HG03558 (cell line): ENCODE measurements around the gene GRIK1.

Experiments used
- ATAC-seq: cut with Tn5 transposase; IDR thresholded peaks from one replicate; pipeline ENCODE4 v1.9.1; 2021; ENCODE audit warnings: moderate number of reproducible peaks; ENCODE audit not compliant: unreplicated experiment; ENCODE audit errors: extremely low read depth

Gene GRIK1

DNA sequence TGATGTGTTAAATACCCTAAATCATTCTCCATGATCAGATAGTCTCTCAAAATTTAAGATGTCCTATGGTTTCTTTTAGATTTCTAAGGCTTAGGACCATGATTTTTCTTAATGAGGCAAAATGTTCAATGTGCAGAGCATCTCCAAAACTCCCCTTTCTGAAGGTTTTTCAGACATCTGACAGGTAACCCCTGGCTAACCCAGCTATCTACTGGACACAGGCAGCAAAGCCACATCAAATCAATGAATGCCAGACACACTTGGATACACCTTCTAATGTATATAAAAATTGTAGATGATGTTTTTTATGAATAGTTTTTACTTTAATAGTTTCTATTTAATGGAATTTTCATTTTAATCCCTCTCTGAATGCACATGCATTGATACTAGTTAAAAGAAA lies 285.6 kb downstream of the GRIK1 start:
- no peak for ATAC-seq

DNA sequence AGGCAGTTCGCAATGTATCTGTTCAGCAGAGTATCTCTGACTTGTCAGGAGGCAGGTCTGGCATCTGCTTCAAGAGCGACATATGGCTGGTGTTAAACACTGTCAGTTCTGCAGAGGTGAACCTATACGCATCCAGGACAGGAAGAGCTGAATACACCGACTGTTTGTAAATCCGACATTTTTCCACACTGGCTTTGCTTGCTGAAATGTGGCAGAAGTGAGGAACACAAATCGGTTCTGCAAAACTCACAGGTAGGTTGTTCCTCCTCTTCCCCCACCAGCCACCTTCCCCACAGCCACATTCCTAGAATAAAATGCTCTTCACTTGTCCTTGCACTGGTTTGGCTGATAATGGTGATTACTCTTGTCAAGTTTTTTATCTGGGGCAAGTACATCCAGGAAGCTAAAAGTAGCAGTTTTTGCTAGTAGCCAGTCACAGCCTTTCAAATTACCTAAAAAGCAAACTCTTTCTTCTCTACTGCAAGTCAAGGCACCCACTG lies 289.2 kb downstream of the GRIK1 start:
- ATAC-seq, result no peak

GRCh38 chr21:29649406-29649814 lies 290.4 kb downstream of the GRIK1 start:
- no peak for ATAC-seq

DNA sequence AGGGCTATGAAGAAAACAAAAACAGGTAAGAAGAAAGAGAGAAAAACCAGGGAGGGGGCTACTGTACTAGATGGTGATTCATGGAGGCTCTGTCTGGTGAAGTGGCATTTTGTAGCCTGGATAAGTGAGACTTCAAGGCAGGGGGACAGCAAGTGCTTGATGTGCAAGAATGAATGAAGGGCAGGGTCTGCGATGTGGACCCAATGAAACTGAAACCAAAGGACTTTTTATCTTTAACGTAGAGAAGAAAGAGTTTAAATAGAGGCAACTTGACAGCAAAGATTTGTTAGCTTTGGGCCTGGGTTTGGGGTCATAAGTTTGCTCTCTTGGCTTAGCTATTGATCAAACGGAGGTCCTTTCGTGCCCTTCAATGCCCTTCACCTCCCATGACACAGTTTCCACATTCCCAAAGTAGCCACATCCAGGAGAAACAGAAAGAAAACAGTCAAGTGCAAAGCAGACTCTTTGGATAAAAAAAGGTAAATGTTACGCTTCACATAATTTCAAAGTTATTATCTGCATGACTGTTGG lies 291.0 kb downstream of the GRIK1 start:
- ATAC-seq, result no peak

GRCh38 chr21:29647353-29647781 lies 292.4 kb downstream of the GRIK1 start:
- no peak for ATAC-seq

DNA sequence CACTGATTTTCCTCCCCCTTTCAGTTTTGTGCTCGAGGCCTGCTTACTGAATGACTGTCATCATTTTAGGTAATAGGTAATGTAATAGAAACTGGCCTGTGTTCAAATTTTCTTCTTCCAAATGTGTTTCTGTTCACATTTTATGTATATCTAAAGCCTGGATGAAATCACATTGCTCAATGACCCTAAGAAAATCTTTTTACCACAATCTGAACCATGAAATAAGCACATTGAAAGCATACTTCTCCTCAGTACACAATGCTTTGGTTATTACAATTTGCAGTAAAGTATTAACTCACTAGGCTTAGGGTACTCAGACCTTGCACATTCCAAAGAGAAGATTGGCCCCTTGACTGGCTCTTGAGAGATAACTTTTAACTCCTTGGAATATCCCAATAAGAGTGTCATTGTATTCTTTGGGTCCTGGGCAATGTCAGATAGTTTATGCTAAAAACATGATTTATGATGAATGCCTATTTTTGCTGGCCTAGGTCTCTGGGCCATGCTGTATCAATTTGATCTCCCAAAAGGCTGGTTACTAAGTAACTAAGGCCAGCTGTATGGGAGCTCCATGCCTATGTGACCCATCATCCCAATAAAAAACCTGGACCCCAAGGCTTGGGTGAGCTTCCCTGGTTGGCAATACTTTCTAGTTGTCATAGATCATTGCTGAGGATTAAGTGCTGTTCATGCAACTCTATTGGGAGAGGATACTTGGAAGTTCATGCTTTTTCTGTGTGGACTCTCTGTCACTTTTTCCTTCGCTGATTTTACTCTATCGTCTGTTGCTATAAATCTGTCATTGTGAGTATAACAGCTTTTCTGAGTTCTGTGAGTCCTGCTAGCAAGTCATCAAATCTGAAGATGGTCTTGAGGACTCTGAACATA lies 293.9 kb downstream of the GRIK1 start:
- ATAC-seq, result no peak

GRCh38 chr21:29643289-29643688 lies 296.5 kb downstream of the GRIK1 start:
- no peak for ATAC-seq

- ATAC-seq, result no peak
These were observed 297.1 kb downstream of the GRIK1 start for GRCh38 chr21:29642551-29643245.

GRCh38 chr21:29641635-29642550 lies 297.9 kb downstream of the GRIK1 start:
- ATAC-seq, result no peak

DNA sequence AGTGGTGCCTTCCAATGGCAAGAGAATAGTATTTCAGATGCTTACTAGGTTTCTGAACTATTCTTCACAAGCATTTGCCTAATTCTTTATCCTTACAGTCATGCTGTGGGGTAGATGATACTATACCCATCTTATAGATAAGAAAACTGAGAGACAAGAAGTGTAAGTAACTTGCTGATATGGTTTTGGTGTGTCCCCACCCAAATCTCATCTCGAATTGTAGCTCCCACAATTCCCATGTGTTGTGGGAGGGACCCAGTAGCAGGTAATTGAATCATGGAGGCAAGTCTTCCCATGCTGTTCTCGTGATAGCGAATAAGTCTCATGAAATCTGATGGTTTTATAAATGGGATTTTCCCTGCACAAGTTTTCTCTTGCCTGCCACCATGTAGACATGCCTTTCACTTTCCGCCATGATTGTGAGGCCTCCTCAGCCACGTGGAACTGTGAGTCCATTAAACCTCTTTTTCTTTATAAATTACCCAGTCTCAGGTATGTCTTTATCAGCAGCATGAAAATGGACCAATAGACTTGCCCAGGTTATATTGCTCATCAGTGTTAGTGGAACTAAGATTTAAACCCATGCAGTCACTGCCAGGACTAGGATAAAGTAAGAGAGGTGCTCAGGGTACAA lies 298.7 kb downstream of the GRIK1 start:
- ATAC-seq, result no peak

GRCh38 chr21:29640080-29640508 lies 299.7 kb downstream of the GRIK1 start:
- ATAC-seq, result no peak

GRCh38 chr21:29639366-29640079 lies 300.3 kb downstream of the GRIK1 start:
- no peak for ATAC-seq

DNA sequence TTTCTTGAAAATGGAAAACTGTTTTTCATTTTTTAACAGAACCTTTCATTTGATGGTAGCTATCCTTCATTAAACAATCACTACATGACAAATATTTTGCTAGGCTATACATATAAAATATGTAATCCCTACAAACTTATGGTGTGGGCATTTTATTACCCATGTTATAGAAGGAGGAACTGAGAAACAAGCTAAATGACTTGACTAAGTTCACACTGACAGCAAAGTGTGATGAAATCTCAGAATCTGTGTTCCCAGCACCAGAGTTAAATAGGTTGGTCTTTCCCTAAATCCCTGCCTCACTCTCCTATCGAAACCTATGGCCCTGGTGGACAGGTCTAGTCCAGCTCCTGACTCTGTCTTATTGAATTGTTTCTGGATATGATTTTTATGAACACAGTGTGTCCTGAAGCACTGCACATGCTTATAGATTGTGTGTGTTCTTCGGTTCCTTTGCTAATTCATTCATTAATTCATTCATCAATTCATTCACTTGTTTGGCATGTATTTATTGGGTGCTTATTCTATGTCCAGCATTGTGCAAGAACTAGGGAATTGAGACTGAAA lies 301.0 kb downstream of the GRIK1 start:
- no peak for ATAC-seq

- no peak for ATAC-seq
These were observed 301.7 kb downstream of the GRIK1 start for GRCh38 chr21:29638138-29638537.

DNA sequence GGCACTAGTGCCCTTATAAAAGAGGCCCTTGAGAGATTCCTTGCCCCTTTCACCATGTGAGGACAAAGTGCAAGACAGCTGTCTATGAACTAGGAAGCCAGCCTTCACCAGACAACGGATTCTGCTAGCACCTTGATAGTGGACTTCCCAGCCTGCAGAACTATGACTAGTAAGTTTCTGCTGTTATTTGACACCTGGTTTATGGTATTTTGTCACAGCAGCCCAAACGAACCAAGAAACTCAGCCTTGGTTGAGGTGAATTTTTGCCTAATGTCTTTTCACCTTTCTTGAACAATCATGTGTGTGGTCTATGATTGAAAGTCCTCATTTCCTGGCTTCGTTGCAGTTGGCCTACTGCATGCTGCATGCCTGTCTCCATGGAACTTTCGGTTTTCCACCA lies 302.2 kb downstream of the GRIK1 start:
- no peak for ATAC-seq

GRCh38 chr21:29637134-29637533 lies 302.7 kb downstream of the GRIK1 start:
- no peak for ATAC-seq

- ATAC-seq, result no peak
These were observed 305.4 kb downstream of the GRIK1 start for GRCh38 chr21:29634418-29634817.

GRCh38 chr21:29633756-29634155 lies 306.0 kb downstream of the GRIK1 start:
- ATAC-seq, result no peak

DNA sequence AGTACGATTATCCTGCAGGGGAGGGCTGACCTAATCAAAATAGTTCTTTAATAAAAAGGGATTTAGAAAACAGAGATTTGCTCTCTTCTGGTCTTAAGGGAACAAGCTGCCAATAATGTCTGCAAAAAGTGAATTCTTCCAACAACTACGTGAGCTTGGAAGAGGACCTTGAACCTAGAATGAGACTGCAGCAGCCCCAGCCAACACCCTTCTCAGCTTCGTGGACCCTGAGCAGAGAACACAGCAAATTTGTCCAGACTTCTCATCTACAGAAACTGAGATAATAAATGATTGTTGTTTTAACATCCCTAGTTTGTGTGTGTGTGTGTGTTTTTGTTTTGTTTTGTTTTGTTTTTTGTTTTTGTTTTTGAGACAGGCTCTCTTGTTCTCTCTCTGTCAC lies 309.4 kb downstream of the GRIK1 start:
- ATAC-seq, result no peak
